Stomach smooth muscle (tissue), 2 donors: Measurements from ENCODE around the gene INKA2.
"Not testable (repeated sequence)": the region's sequence is repeated elsewhere in the genome, so short reads cannot be mapped to it uniquely, and the experiment has no call there.

Experiments used
- H3K27ac ChIP-seq: one replicate; pipeline ENCODE4 v1.7.0; 2013; ENCODE audit warnings: mild to moderate bottlenecking, low read length, inconsistent platforms
- H3K27me3 ChIP-seq, 2 donors: one replicate each; pipeline ENCODE4 v1.7.0; 2013; ENCODE audit warnings: low read length in 2 of 2; ENCODE audit not compliant: insufficient read depth in 2 of 2, control insufficient read depth in 1 of 2
- H3K36me3 ChIP-seq, 2 donors: one replicate each; pipeline ENCODE4 v1.7.0; 2013; ENCODE audit warnings: low read length in 2 of 2; ENCODE audit not compliant: control insufficient read depth in 2 of 2, insufficient read depth in 2 of 2
- H3K4me1 ChIP-seq: one replicate; pipeline ENCODE4 v1.7.0; 2013; ENCODE audit warnings: low read length; ENCODE audit not compliant: control insufficient read depth, insufficient read depth
- H3K4me3 ChIP-seq, 2 donors: one replicate each; pipeline ENCODE4 v1.7.0; 2013; ENCODE audit warnings: low read length in 2 of 2
- H3K9ac ChIP-seq, 2 donors: one replicate each; pipeline ENCODE4 v1.7.0; 2013; ENCODE audit warnings: low read length in 2 of 2, mild to moderate bottlenecking in 1 of 2
- H3K9me3 ChIP-seq, 2 donors: one replicate each; pipeline ENCODE4 v1.7.0; 2013; ENCODE audit warnings: low read length in 2 of 2; ENCODE audit not compliant: control insufficient read depth in 2 of 2
- donor health status: healthy.
- donor health status: Pancreatic carcinoma.

Gene INKA2

GRCh38 chr1:111751906-111752575 is 12.8 kb upstream of the INKA2 start:
- no peaks in the 10 kb centered on the region for H3K27me3 ChIP-seq
- no peaks in the 10 kb centered on the region for H3K9me3 ChIP-seq
- no peak overlapping the region for H3K9ac ChIP-seq
- H3K36me3 ChIP-seq = no peaks in the 10 kb centered on the region
- H3K27ac ChIP-seq = peak overlapping the region; percentile 71
- H3K4me3 ChIP-seq = no peak overlapping the region
- H3K4me1 ChIP-seq = peaks cover 57% of the 10 kb centered on the region

GRCh38 chr1:111750856-111751255 is 11.7 kb upstream of the INKA2 start:
- H3K9me3 ChIP-seq = no peaks in the 10 kb centered on the region
- no peaks in the 10 kb centered on the region for H3K36me3 ChIP-seq
- no peak overlapping the region for H3K9ac ChIP-seq
- H3K27me3 ChIP-seq = no peaks in the 10 kb centered on the region
- no peak overlapping the region for H3K4me3 ChIP-seq
- H3K27ac ChIP-seq = peak overlapping the region; percentile 71
- peaks cover 57% of the 10 kb centered on the region for H3K4me1 ChIP-seq

GRCh38 chr1:111749628-111750027 is 10.4 kb upstream of the INKA2 start:
- Histone ChIP-seq H3K36me3 (no peaks in the 10 kb centered on the region), H3K9me3 (no peaks in the 10 kb centered on the region), H3K9ac (no peak overlapping the region), H3K27me3 (no peaks in the 10 kb centered on the region), H3K27ac (peak overlapping the region; percentile 71), H3K4me1 (peaks cover 58% of the 10 kb centered on the region), H3K4me3 (no peak overlapping the region)

GRCh38 chr1:111747947-111748346 is 8.8 kb upstream of the INKA2 start:
- Histone ChIP-seq H3K27ac (peak overlapping the region; percentile 71), H3K4me1 (peaks cover 63% of the 10 kb centered on the region), H3K9me3 (no peaks in the 10 kb centered on the region), H3K27me3 (no peaks in the 10 kb centered on the region), H3K9ac (no peak overlapping the region), H3K4me3 (no peak overlapping the region), H3K36me3 (no peaks in the 10 kb centered on the region)

- Histone ChIP-seq H3K27me3 (no peaks in the 10 kb centered on the region), H3K27ac (peak overlapping the region; percentile 79)
These were observed 8.1 kb upstream of the INKA2 start for GRCh38 chr1:111747282-111747734.

GRCh38 chr1:111746614-111746999 is 7.4 kb upstream of the INKA2 start:
- H3K36me3 ChIP-seq = no peaks in the 10 kb centered on the region
- peak overlapping the region; percentile 79 for H3K27ac ChIP-seq
- no peak overlapping the region for H3K9ac ChIP-seq
- H3K4me1 ChIP-seq = peaks cover 61% of the 10 kb centered on the region
- H3K9me3 ChIP-seq = no peaks in the 10 kb centered on the region
- no peak overlapping the region for H3K4me3 ChIP-seq
- no peaks in the 10 kb centered on the region for H3K27me3 ChIP-seq

More at GRCh38 chr1:111747282-111747734, 8.1 kb upstream of the INKA2 start:
- H3K36me3 ChIP-seq = no peaks in the 10 kb centered on the region
- H3K9ac ChIP-seq = no peak overlapping the region
- H3K9me3 ChIP-seq = no peaks in the 10 kb centered on the region
- H3K4me1 ChIP-seq = peaks cover 66% of the 10 kb centered on the region
- H3K4me3 ChIP-seq = no peak overlapping the region

GRCh38 chr1:111745675-111746613 is 6.7 kb upstream of the INKA2 start:
- H3K4me1 ChIP-seq = peaks cover 61% of the 10 kb centered on the region
- H3K27me3 ChIP-seq = no peaks in the 10 kb centered on the region
- no peaks in the 10 kb centered on the region for H3K36me3 ChIP-seq
- H3K9ac ChIP-seq = no peak overlapping the region
- H3K4me3 ChIP-seq = no peak overlapping the region
- peak overlapping the region; percentile 79 for H3K27ac ChIP-seq
- no peaks in the 10 kb centered on the region for H3K9me3 ChIP-seq

- H3K27ac ChIP-seq = no peak overlapping the region
These were observed 4.5 kb upstream of the INKA2 start for GRCh38 chr1:111743679-111744101.

GRCh38 chr1:111742938-111743549 is 3.8 kb upstream of the INKA2 start:
- no peak overlapping the region for H3K9ac ChIP-seq
- H3K4me3 ChIP-seq = no peak overlapping the region
- peaks cover 57% of the 10 kb centered on the region for H3K4me1 ChIP-seq
- no peak overlapping the region for H3K27ac ChIP-seq
- H3K36me3 ChIP-seq = no peaks in the 10 kb centered on the region
- no peaks in the 10 kb centered on the region for H3K27me3 ChIP-seq
- H3K9me3 ChIP-seq = no peaks in the 10 kb centered on the region

More at GRCh38 chr1:111743679-111744101, 4.5 kb upstream of the INKA2 start:
- Histone ChIP-seq H3K9me3 (no peaks in the 10 kb centered on the region), H3K4me1 (peaks cover 57% of the 10 kb centered on the region), H3K4me3 (no peak overlapping the region), H3K9ac (no peak overlapping the region), H3K36me3 (no peaks in the 10 kb centered on the region), H3K27me3 (no peaks in the 10 kb centered on the region)

- not testable (repeated sequence) for H3K27ac ChIP-seq, H3K36me3 ChIP-seq, H3K27me3 ChIP-seq, H3K4me3 ChIP-seq, H3K9me3 ChIP-seq, H3K9ac ChIP-seq
- peaks cover 62% of the 10 kb centered on the region for H3K4me1 ChIP-seq
These were observed 3.1 kb upstream of the INKA2 start for GRCh38 chr1:111742292-111742691.
